NCI-H2171 (cell line): ENCODE measurements around the gene COL25A1.
"Not testable (repeated sequence)": the region's sequence is repeated elsewhere in the genome, so short reads cannot be mapped to it uniquely, and the experiment has no call there.

ENCODE experiments used
- DNase-seq: peaks from one replicate; lab custom pipeline; 2025; lab: John Stamatoyannopoulos, UW

COL25A1 gene

DNA sequence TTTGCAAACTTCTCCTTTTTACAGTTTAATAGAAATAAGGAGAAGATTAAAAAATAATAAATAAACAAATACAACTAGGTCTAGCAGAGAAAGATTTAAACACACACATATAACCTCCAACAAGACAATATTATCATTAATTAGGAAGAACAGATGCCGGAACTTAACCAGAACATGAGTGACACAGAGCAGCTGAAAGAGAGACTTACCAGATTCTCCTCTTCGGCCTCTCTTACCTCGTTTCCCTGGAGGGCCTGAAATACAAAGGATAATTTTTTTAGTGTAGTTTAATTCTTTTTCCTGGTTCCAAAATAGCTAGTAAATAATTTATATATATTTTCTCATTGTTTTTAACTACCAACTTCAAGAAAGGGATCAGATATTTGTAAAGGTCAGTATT lies 252.5 kb downstream of the COL25A1 start:
- DNase-seq = no peak

DNA sequence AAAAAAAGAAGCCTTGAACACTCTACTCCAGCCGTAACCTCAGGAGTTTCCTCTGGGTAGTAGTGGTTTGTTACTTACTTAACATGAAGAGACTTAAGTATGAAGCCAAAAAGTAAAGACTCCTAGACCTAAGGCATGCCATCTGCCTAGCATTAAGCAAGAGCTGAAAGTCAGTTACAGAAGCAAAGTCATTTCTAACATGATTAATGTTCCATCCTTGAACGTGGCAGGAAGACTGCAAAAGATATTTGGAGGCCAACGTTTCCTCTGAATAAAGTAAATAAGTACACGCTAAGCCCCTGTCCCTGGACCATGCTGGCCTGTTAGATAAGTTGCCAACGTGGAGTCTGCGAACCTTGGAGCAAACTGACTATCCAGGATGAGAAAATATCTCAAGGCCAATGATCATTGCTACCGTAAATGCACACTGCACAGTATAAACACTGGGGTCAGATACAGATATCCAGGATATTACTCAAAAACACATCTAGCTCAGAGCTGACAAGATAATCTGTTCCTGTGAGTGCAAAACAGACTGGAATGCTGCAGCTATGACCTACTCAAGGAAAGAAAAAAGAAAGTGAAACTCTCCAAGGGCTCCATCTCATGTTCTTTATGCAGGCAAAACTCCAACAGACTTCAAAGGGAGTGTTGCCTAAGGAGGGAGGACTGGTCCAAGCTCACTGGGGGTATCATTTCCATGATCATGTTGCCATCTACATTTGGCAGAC lies 255.8 kb downstream of the COL25A1 start:
- DNase-seq = no peak

DNA sequence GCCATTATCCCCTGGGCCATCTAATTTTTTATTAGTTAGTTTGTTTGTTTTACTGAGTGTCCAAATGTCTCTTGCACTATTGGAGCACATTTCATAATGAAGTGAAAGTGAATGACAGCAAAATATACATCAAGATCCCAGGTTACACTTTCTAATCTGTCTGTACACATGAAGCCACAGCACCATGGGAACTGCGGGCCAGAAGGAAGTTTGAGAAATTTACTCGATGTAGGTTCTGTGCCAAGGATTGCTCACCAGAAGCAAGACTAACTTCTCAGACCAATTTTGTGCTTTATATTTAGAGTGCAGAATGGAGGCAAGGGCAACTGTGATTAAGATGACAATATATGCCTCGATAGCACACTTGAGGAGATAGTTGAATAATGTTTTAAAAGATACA lies 258.0 kb downstream of the COL25A1 start:
- DNase-seq = no peak

GRCh38 chr4:109043286-109043685 lies 259.2 kb downstream of the COL25A1 start:
- no peak for DNase-seq

DNA sequence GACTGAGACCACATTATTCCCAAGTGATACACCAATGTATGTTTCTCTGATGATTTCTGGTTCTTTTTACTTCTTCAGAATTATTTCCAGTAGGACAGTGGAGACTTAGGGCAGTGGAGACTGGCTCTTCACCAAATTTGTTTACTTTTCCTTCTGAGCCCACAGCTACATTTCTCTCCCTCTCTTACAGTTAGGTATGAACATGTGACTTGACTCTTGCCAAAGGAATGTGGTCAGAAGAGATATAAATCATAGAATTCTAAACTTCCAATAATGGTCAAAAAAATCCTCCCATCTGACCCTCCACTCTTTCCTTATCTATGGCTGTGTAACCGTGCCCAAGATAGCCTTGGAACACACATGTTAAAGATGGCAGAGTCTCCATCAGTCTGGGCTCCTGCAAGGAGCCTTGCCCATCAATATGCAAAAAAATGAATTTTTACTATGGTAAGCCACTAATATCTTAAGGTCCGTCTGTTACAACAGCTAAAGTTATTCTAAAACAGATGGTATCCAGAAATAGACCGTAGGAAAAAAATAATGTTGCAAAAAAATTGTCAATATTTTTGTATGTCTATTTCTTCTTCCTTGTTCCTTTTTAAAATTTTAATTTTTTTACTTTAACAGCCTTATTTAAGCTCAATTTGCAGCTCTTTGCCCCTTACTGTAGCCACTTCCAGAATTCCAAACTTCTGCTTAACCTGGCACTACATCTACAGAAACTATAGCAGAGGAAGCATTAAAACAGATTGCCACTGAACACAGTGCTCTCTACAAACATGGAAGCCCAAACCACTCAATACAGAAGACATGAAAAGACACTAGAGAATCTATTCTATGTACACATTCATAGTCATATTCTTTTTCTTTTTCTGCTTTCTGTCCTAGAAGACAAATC lies 260.7 kb downstream of the COL25A1 start:
- no peak for DNase-seq

DNA sequence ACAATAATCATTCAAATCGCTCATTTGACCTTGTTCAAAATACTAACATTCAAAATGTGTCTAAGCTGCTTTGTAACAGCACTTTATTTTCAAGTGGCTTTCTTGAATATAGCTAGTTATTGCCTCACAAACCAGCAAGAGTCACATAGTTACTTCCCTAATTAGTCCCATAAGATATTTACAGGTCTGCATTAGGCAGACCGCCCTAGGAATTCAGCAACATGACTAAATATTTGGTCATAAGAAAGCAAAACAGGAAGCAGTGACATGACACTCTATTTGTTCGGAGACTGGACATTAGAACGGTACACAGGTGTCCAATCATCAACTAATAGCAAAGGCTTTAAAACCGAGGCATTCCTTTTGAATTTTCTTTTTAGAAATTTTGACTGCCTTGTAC lies 262.0 kb downstream of the COL25A1 start:
- no peak for DNase-seq

GRCh38 chr4:109037026-109037425 lies 265.4 kb downstream of the COL25A1 start:
- DNase-seq = no peak

- DNase-seq = no peak
These were observed 268.5 kb downstream of the COL25A1 start for GRCh38 chr4:109033993-109034392.

DNA sequence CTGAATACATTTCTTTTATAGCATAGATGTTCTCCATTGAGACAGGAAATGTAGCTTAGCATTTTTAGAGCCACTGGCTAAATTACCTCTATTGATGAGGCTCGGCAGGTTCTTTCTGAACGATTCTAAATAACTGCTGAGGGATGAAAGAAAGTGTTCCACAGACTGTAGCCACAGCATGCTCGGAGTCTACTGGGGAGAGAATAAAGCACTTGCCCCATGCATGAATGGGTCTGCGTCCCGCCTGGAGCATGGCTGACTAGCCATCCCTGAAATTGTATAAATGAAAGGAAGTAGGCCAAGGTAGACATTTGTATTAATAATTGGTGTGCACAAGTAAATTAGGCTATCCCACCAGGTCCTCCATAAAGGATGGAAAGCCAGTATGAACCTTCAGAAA lies 269.8 kb downstream of the COL25A1 start:
- DNase-seq = no peak

- DNase-seq = no peak
These were observed 272.5 kb downstream of the COL25A1 start for GRCh38 chr4:109029987-109030386.

DNA sequence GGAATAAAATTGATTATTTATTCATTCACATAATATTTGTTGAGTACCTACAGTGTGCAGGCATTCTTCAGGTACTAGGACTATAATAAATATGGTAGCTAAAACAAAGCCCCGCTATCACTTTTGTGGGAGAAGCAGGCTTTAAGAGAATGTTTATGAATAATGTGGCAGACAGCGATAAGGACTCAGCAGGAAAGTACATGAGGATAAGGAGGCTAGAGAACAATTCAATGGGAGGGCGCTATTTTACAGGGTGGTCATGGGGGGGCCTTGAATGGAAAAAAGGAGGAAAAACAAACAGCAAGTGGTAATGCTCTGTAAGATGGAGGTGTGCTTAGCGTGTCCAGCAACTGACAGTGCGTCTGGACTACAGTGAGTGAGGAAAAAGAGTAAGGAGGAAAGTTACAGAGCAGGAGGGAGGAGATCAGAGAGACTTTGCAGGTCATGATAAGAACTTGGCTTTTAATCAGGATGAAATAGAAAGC lies 275.4 kb downstream of the COL25A1 start:
- DNase-seq = no peak

- no peak for DNase-seq
These were observed 275.9 kb downstream of the COL25A1 start for GRCh38 chr4:109026588-109026987.

DNA sequence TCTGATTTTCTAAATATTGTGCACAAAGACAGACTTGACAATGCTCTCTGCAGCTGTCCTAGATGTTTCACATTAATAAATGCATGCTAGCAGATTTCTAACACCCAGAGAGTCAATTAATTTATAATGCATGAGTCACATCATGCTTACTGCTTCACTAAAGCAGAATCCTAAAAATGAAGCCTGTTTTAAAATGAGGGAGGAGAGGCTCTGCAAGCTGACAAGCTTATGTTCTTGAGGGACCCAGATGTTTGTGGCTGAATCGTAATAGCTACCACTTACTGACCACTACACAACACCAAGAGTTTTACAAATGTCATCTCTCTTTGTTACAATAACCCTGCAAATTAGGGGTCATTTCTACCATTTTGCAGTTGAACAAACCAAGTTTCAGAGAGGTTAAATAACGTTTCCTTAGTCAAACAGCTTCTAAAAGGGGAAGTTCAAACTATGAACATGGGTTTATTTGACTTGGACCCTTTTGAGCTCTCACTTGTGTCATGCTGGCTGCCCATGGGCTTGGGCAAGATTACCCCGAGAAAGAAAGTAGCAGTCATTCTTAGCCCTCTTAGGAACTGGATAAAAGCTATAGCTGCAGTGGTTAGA lies 276.9 kb downstream of the COL25A1 start:
- DNase-seq = no peak

- no peak for DNase-seq
These were observed 279.5 kb downstream of the COL25A1 start for GRCh38 chr4:109022961-109023360.

GRCh38 chr4:109021630-109022029 lies 280.8 kb downstream of the COL25A1 start:
- not testable (repeated sequence) for DNase-seq

GRCh38 chr4:109020861-109021260 lies 281.6 kb downstream of the COL25A1 start:
- no peak for DNase-seq

DNA sequence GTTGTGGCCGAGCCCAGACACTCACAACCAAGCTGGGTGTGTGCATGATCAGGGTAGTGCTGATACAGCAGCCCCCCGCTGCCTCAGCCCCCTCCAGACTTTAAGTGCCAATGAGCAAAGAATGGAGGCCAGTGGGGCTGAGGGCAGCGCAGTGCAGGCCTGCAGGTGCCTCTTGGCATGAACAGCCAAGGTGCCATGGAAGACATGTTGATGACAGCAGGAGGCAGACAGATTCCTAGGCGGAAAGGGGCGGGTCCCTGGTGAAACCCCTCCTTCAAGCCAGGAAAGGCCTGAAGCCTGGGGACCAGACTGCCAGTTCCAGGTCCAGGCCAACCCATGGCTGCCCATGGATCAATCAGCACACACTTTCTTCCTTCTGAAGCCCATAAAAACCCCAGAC lies 286.3 kb downstream of the COL25A1 start:
- no peak for DNase-seq

DNA sequence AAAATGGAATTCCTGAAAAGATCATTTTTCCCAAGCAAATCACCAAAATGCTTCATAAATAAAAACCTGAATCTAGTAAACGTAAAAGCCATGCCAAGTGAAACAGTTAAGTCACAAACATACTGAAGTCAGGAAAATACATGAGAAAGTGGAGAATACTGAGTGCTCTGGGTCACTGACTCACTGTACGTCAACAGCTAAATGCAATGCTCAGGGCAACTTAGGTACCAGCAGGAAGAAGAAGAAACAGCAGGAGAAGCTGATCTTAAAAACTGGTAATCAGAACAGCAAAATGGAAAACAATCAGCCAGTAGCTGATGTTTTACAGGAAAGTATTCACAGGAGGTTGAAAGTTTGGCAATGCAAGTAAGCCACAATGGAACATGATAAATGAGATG lies 287.0 kb downstream of the COL25A1 start:
- DNase-seq = no peak

- DNase-seq = no peak
These were observed 287.7 kb downstream of the COL25A1 start for GRCh38 chr4:109014593-109015412.

DNA sequence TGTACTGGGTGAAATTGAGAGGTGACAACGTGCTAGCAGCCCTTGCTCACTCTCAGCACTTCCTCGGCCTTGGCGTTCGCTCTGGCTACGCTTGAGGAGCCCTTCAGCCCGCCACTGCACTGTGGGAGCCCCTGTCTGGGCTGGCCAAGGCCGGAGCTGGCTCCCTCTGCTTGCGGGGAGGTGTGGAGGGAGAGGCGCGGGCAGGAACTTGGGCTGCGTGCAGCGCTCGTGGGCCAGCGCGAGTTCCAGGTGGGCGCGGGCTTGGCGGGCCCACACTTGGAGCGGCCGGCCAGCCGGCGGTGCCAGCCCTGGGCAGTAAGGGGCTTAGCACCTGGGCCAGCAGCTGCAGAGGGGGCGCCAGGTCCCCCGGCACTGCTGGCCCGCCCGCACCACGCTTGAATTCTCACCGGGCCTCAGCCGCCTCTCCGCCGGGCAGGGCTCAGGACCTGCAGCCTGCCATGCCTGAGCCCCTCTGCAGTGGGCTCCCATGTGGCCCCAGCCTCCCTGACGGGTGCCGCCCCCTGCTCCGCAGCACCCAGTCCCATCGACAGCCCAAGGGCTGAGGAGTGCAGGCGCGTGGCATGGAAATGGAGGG lies 290.1 kb downstream of the COL25A1 start:
- DNase-seq = no peak

GRCh38 chr4:109011241-109012026 lies 291.0 kb downstream of the COL25A1 start:
- DNase-seq = no peak
